Activated B cell treated with CpG ODN at 0.5 μM for 24 hours (primary cell): ENCODE measurements around the gene KCNK2. TPM values are rescaled to one million over a fixed set of nuclear protein-coding genes. Genes with fewer than 3 reads are reported as not detected.

ENCODE experiments used
- ATAC-seq: fragments of 200-7000 bp; cut with Tn5 transposase; one replicate; pipeline ENCODE4 v1.10.0; 2021; ENCODE audit warnings: low read depth, mild to moderate bottlenecking, moderate library complexity
- CTCF ChIA-PET: fragments of 350-600 bp; sonication (Branson Sonifier 250); formaldehyde crosslinking; loops from one replicate; lab custom pipeline; 2021; ENCODE audit warnings: antibody characterized with exemption; lab: Charles Lee
- POLR2A ChIA-PET: fragments of 350-600 bp; sonication (Branson Sonifier 250); formaldehyde crosslinking; loops from one replicate; lab custom pipeline; 2021; ENCODE audit warnings: antibody characterized with exemption; lab: Charles Lee
- DNase-seq: peaks from one replicate; pipeline ENCODE4 v3.0.0; 2022
- H3K27ac Mint-ChIP-seq: one replicate; pipeline ENCODE4 v1.8.0; 2020; ENCODE audit warnings: mixed read lengths
- H3K27me3 Mint-ChIP-seq: one replicate; pipeline ENCODE4 v1.8.0; 2021; ENCODE audit warnings: mixed read lengths
- H3K36me3 Mint-ChIP-seq: one replicate; pipeline ENCODE4 v1.8.0; 2021; ENCODE audit warnings: low read depth, mixed read lengths
- H3K4me1 Mint-ChIP-seq: one replicate; pipeline ENCODE4 v1.8.0; 2021; ENCODE audit warnings: mixed read lengths
- H3K4me3 Mint-ChIP-seq: one replicate; pipeline ENCODE4 v1.8.0; 2020; ENCODE audit warnings: mild to moderate bottlenecking, mixed read lengths
- H3K9me3 Mint-ChIP-seq: one replicate; pipeline ENCODE4 v1.8.0; 2020; ENCODE audit warnings: mixed read lengths
- CTCF ChIP-seq: fragments of 200-600 bp; IDR thresholded peaks from one replicate; pipeline ENCODE4 v1.8.0; 2022; ENCODE audit warnings: antibody characterized with exemption, mild to moderate bottlenecking
- intact Hi-C: fragments of 100-400 bp; cut with micrococcal nuclease; formaldehyde crosslinking; loops from one replicate; pipeline ENCODE4 v1.15.1; 2024
- total RNA-seq: library from RNA; stranded (reverse); gene quantifications from 2 replicates; pipeline ENCODE4 v1.2.3, GENCODE V29; 2022

KCNK2 gene
- total RNA-seq, 1 donor from 2014 or later: not detected

GRCh38 chr1:215256936-215257679, 174.6 kb downstream of the KCNK2 start:
- Mint-ChIP-seq H3K27me3 (no peaks in the 10 kb centered on the region), H3K9me3 (no peaks in the 10 kb centered on the region), H3K4me3 (no peak overlapping the region), H3K27ac (no peak overlapping the region), H3K36me3 (no peaks in the 10 kb centered on the region), H3K4me1 (no peaks in the 10 kb centered on the region)
- DNase-seq (no peak), ATAC-seq (no peak)
- intact Hi-C loops: no loop called here
- CTCF ChIA-PET: no interaction called here
- no peak for TF ChIP-seq CTCF
- POLR2A ChIA-PET: no interaction called here

GRCh38 chr1:215260711-215261110, 178.2 kb downstream of the KCNK2 start:
- no peaks in the 10 kb centered on the region for H3K36me3 Mint-ChIP-seq
- no peak overlapping the region for H3K27ac Mint-ChIP-seq
- CTCF ChIA-PET: no interaction called here
- intact Hi-C loops: no loop called here
- POLR2A ChIA-PET: no interaction called here
- ATAC-seq (no peak), DNase-seq (no peak)
- H3K4me3 Mint-ChIP-seq: no peak overlapping the region
- peaks cover 2% of the 10 kb centered on the region for H3K9me3 Mint-ChIP-seq
- H3K4me1 Mint-ChIP-seq: no peaks in the 10 kb centered on the region
- no peaks in the 10 kb centered on the region for H3K27me3 Mint-ChIP-seq
- TF ChIP-seq CTCF: no peak

GRCh38 chr1:215262106-215262505, 179.6 kb downstream of the KCNK2 start:
- peaks cover 2% of the 10 kb centered on the region for H3K9me3 Mint-ChIP-seq
- DNase-seq (no peak), ATAC-seq (no peak)
- ChIA-PET CTCF (no interaction called here), POLR2A (no interaction called here)
- no peak overlapping the region for H3K4me3 Mint-ChIP-seq
- TF ChIP-seq CTCF: no peak
- intact Hi-C loops: no loop called here
- no peak overlapping the region for H3K27ac Mint-ChIP-seq
- H3K27me3 Mint-ChIP-seq: no peaks in the 10 kb centered on the region
- H3K36me3 Mint-ChIP-seq: no peaks in the 10 kb centered on the region
- H3K4me1 Mint-ChIP-seq: no peaks in the 10 kb centered on the region

- no peak for TF ChIP-seq CTCF
- no peaks in the 10 kb centered on the region for H3K36me3 Mint-ChIP-seq
- H3K27ac Mint-ChIP-seq: no peak overlapping the region
- H3K9me3 Mint-ChIP-seq: peaks cover 2% of the 10 kb centered on the region
- ChIA-PET CTCF (no interaction called here), POLR2A (no interaction called here)
- DNase-seq (no peak), ATAC-seq (no peak)
- H3K27me3 Mint-ChIP-seq: no peaks in the 10 kb centered on the region
- H3K4me3 Mint-ChIP-seq: no peak overlapping the region
- H3K4me1 Mint-ChIP-seq: no peaks in the 10 kb centered on the region
- intact Hi-C loops: no loop called here
Observed at GRCh38 chr1:215263636-215264035, 181.1 kb downstream of the KCNK2 start.

GRCh38 chr1:215264649-215265048, 182.1 kb downstream of the KCNK2 start:
- ChIA-PET CTCF (no interaction called here), POLR2A (no interaction called here)
- intact Hi-C loops: no loop called here
- no peak overlapping the region for H3K4me3 Mint-ChIP-seq
- peaks cover 2% of the 10 kb centered on the region for H3K9me3 Mint-ChIP-seq
- no peaks in the 10 kb centered on the region for H3K4me1 Mint-ChIP-seq
- H3K36me3 Mint-ChIP-seq: no peaks in the 10 kb centered on the region
- no peak overlapping the region for H3K27ac Mint-ChIP-seq
- no peak for TF ChIP-seq CTCF
- DNase-seq: no peak
- no peaks in the 10 kb centered on the region for H3K27me3 Mint-ChIP-seq
- ATAC-seq: no peak
